NCI-H2029 treated with DMSO at 0.1 percent for 48 hours (cell line): ENCODE data around the gene PLEKHA7.
A peak's percentile ranks its signal among the peaks of the same experiment; 100 is the strongest.

Experiments
- DNase-seq: peaks from one replicate; lab custom pipeline; 2025; lab: John Stamatoyannopoulos, UW

Gene PLEKHA7

GRCh38 chr11:16841984-16842383 is 172.2 kb downstream of the PLEKHA7 start:
- no peak for DNase-seq

DNA sequence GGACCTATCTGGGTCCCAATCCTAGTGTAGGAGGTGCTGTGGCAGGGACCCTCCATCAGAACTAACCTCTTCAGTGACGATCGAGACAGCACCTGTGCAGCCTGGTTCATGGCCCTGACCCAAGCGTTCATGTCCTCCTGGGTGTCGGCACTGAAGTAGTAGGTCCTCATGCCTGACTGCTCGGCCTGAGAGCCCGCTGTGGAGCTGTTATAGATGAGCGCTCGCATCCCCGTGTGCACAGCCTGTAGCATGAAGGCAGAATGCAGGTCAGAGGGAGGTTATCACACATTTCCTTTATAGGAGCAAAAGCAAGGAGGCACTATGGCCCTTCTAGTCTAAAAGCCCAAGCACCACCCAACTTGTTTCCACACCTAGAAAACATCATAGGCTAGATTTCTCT is 172.7 kb downstream of the PLEKHA7 start:
- no peak for DNase-seq

GRCh38 chr11:16840951-16841350 is 173.3 kb downstream of the PLEKHA7 start:
- DNase-seq, result no peak

GRCh38 chr11:16839821-16840220 is 174.4 kb downstream of the PLEKHA7 start:
- no peak for DNase-seq

DNA sequence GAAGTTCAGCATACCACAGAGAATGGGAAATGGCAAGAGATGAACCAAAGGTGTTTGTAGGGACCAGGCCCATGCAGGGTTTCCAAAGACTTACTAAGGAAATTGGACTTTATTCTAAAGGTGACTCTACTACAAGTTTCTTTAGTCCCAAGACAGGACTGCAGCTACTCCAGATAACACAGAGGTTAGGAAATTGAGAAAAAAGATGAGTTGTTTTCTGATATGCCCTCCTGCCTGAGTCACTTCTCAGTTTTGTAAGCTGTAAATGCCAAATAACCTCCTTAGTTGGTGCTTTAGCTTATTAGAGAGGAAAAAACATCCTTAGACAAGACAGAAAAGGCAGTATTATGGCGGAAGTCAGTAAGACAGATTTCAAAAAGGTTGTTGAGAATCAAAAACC is 179.8 kb downstream of the PLEKHA7 start:
- DNase-seq, result no peak

DNA sequence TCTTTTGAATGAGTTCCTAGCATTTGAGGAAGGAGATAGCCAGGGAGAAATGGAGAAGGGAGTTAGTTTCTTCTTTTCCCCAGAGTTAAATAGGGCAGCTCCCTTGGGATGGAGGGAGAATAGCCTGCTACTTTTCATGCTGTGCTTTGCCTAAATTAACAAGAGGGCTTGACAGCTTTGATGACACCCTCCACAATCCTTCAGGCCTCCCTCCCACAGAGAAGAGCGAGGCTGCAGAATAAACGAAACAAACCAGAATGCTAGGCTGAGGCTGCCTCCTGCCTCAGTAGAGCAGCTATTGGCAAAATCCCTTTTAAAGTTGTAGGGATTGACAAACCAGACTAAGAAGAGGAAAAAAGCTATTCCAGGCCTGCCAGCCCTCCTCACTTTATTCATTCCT is 181.2 kb downstream of the PLEKHA7 start:
- DNase-seq, result no peak

DNA sequence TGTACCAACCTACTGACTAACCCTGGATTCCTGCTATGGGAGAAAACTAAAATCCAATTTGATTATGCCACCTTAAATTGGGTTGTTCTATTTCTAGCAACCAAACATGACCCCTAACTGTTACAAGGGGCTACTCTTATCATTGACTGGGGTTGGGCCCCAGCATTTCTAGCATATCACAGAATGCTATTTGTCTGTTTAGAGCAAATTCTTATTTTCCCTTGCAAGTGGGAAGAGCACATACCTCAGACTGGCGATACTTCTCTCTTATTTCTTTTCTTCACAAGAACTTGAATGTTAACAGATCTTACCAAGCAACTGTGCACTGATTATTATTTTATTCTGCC is 182.0 kb downstream of the PLEKHA7 start:
- no peak for DNase-seq

DNA sequence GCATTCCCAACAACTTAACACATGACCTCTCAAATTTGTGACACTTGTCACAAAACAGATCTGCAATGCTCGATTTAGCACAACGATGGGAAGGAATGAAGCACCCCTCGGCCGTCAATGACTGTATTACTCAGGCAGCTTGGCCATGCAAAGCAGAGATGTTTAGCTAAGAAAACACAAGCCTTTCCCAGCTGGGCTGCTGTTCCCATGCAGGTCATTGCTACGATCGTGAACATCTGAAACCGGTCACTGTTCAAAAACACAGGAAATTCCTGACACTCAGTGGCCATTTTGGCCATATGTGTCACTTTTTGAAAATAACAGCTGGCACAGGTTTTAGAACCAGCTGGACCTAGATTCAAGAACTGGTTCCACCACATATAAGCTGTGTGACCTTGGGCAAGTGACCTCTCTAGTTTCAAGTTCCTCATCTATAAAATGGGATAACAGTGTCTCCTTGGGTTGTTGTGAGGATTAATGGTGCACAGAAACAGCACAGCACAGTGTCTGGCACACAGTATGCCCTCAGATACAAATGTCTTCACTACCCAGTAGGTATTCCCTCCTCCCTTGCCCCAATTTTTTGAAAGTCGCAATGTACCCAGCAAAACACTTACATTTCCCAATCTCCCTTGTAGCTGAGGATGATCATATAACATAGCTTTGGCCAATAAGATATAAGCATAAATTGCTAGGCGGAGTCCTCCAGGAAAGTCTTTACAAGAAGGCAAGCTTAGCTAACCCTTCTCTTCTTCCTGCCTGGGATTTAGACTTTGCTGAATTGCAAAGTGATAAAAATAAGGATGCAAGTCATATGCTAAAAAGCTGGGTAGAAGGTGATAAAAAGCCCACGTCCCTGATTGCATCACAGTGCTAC is 182.7 kb downstream of the PLEKHA7 start:
- DNase-seq, result no peak

- DNase-seq, result no peak
These were observed 187.1 kb downstream of the PLEKHA7 start for GRCh38 chr11:16827139-16827538.

DNA sequence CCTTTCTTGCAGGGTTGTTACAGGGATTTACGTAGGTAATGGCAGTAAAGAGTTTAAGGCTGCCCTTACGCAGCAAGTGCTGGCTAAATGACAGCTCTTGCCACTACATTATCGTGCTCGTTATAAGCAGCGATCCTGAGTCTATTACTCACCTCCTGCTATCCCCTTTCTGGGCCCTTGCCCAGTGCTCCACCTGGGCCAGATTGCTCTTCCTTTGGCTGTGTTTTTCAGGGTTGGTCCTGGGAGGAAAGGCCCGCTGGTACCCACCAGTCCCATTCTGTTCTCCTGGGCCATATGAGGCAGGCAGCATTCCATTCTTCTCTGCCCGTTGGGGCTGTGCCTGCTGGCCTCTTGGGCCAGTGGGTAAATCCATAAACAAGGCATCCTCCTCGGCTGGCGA is 188.2 kb downstream of the PLEKHA7 start:
- DNase-seq, result no peak

DNA sequence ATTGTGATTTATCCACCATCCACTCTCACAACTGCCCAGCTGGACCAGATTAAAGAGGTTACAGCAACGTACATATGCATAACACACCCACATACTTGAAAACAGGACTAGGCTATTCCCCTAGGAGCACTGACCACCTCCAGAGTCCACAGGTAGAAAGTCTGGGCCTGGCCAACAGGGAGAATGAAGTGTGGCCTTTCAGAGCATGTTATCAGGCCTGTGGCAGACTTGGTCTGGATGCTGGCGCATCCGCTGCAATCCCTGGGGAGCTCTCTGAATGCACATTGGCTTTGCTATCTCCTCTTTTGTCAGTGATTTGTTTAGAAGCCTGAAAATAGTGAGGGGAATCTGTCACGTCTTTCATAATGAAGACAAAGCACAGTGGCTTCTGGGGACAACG is 189.1 kb downstream of the PLEKHA7 start:
- no peak for DNase-seq

- DNase-seq, result peak; percentile 26
These were observed 193.7 kb downstream of the PLEKHA7 start for GRCh38 chr11:16820324-16821092.

DNA sequence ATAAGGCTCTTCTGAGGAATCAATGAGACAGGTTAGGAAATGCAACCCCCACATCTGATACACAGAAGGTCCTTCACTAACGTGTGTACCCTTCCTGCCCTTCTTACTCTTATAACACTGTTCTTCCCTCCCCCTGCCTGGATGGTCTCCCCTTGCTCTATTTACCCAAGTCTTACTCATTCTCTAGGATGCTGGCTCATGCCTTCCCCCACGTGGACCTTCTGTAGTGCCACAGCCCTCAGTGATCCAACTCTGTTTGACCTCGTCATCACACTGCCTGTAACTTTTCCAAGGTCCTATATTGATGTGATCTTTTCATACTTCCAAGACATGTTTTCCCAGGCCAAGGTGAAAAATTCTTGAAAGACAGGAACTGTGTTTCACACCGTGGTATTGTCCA is 195.9 kb downstream of the PLEKHA7 start:
- DNase-seq, result no peak

- no peak for DNase-seq
These were observed 196.9 kb downstream of the PLEKHA7 start for GRCh38 chr11:16817351-16817750.

DNA sequence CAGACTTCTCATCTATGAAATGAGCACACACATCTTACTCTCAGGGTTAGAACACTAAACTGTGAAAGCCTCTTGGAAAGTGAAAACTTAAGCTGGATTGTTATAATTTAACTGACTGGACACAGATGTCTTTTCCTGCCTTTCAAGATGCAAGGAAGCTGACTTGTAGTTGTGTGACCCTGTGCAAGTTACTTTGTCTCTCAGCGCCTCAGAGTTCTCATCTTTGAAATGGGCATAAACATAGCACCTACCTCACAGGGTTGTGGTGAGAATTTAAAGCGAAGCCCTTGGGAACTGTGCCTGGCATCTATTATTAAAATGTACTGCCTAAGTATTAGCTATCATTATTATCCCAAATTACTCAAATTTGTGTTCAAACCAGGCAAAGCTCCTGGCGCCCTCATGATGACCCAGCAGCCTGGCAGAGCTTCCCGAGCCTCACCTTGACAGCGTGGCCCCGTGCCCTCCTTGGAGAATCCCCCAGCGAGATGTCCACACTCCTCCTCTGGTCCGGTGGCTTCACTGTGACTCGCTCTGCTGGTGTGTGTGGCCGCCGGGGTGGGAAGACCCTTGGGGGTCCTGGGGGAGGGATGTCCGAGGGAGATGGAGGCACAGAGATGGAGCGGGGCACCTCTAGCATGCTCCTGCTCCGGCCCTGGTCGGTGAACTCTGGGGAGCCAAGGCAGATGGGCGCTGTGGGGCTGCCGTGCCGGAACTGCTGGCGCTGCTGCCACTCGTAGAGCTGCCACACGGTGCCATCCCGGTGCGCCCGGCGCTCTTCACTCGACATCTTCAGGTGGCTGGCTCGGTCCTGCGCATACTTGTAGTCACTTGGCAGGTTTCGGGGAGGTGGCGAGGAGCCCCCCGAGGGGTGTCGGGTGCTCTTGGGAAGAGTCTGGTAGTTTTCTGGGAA is 197.6 kb downstream of the PLEKHA7 start:
- no peak for DNase-seq

DNA sequence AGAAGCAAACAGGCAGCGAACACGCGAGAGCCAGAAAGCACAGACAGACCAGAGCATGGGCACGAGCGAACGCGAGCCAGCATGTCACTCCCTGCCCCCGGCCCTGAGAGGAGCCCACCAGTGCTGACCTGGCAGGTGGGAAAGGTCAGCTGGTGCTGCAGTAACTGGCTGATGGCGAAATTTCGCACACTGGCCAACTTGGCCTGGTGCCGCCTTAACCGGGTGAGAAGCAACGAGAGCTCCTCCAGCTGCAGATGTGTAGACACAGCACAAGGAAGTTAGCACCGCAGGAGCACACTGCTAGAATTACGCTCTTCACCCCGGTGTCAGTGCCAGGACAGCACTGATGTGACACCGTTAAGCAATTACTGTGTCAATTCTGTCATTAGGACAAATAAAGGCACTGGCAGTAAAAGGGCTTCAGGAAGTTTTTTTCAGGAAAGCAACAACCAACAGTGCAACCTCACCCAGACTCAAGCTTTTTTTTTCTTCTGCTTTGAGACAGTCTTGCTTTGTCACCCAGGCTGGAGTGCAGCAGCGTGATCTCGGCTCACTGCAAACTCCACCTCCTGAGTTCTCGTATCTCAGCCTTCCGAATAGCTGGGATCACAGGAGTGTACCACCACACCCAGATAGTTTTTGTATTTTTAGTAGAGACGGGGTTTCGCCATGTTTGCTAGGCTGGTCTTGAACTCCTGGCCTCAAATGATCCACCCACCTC is 199.0 kb downstream of the PLEKHA7 start:
- peak; percentile 80 for DNase-seq

DNA sequence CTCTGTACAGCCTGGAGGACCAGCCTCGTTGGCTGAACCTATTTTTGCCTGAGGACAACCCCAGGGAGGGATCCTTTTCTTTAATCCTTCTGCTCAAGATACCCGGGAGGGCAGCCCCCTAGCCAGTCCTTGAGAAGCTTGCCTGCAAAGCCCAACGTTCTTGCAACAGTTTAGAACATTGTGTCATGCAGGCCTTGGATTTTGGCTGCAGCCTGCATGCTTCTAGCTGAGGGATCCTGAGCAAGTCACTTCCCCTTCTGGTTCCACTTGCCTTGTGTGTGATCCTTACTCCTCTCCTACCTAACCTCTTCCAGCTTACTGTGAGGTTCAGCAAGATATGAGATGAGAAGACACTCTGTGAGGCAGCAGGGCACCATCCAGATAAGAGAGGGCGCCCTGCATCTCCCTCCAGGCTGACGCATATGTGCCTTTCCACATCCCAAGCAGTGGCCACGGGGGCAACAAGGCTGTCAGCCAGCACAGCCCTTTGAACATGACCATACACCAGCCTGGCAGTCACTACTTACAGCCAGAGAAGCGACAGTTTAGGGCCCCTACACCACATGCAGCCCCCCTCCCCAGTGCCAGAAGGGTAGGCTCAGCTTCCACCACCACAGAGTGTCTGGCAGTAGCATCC is 199.7 kb downstream of the PLEKHA7 start:
- DNase-seq, result no peak

DNA sequence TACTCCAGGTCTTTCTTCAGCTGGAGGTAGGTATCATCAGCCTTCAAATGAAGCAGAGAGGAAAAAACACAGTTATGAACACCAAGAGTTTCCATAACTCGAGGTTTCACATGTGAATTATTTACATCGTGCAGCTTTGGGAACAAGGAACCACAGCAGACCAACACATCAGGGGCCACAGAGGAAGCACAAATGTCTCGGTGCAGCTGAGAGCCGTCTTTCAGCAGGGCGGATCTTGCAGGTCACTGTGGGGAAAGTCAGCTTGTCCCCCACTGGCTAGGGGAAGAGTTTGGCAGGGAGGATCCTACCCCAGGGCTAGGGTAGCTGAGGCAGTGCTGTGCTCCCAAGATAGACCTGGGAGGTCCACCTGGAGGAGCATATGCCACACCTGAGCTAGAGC is 201.1 kb downstream of the PLEKHA7 start:
- DNase-seq, result no peak

DNA sequence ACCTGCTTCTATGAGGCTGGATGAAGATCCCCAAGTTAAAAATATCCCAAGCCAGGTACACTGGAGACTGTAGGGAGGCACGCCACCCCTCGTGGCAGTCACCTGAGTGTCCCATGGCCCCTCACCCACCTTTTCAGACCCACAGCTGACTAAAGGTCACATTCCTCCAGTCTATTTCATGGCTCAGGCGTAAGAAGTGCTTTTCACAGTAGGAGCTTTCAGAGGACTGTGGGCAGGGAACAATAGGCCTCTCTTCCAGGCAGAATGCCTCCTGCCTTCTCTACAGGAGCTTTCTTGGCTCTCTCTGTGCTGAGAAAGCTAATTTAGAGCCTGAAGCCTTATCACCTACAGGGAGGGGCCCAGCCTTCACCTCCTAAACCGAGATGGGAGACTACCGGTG is 201.9 kb downstream of the PLEKHA7 start:
- DNase-seq, result no peak

GRCh38 chr11:16811136-16812020 is 202.8 kb downstream of the PLEKHA7 start:
- DNase-seq, result no peak
